ENCODE data around the gene CYP46A1.

CYP46A1 gene

GRCh38 chr14:99774556-99775307 is 90.6 kb downstream of the CYP46A1 start:
- DNase-seq (ENCODE audit: extremely low read depth in 1 of 2, low read depth in 1 of 2): no peak

GRCh38 chr14:99775351-99775750 is 91.3 kb downstream of the CYP46A1 start:
- DNase-seq (ENCODE audit: extremely low read depth in 1 of 2, low read depth in 1 of 2): no peak

All from activated CD8-positive, alpha-beta memory T cell treated with anti-CD3 and anti-CD28 coated beads for 1 hour (primary cell).